Peyer's patch (tissue), 4 donors: ENCODE results near the gene ATP2B3. TPM values are rescaled to one million over a fixed set of nuclear protein-coding genes. Genes with fewer than 3 reads are reported as not detected.

ENCODE experiments used
- DNase-seq, 3 donors: peaks; one replicate each; pipeline ENCODE4 v3.0.0-alpha.2; 2017 to 2019
- H3K27ac ChIP-seq, 4 donors: fragments of 200-600 bp; sonication (generic); one replicate each; pipeline ENCODE4 v1.5.1; 2016 to 2019
- H3K27me3 ChIP-seq, 2 donors: fragments of 200-600 bp; sonication (generic); one replicate each; pipeline ENCODE4 v1.5.1; 2019
- H3K36me3 ChIP-seq, 3 donors: fragments of 200-600 bp; sonication (generic); one replicate each; pipeline ENCODE4 v1.5.1; 2016 to 2019
- H3K4me1 ChIP-seq, 4 donors: fragments of 200-600 bp; sonication (generic); one replicate each; pipeline ENCODE4 v1.5.1; 2016 to 2019
- H3K4me3 ChIP-seq, 4 donors: fragments of 200-600 bp; sonication (generic); 1 replicate in 3 of 4; 2 replicates in 1 of 4; pipeline ENCODE4 v1.5.1; 2016 to 2019; ENCODE audit warnings: mild to moderate bottlenecking in 1 of 4
- H3K9me3 ChIP-seq, 4 donors: fragments of 200-600 bp; sonication (generic); one replicate each; pipeline ENCODE4 v1.5.1; 2016 to 2019; ENCODE audit warnings: mild to moderate bottlenecking in 1 of 4
- POLR2A ChIP-seq, 2 donors: fragments of 450-650 bp; IDR thresholded peaks; one replicate each; pipeline ENCODE4 v1.5.1; 2017; ENCODE audit warnings: antibody characterized with exemption in 2 of 2, mild to moderate bottlenecking in 2 of 2, moderate library complexity in 2 of 2
- total RNA-seq, 4 donors: library from RNA; depleted of rRNA; stranded (reverse); fragments of >200 nt; gene quantifications; one replicate each; pipeline ENCODE4 v1.1.0, GENCODE V29; 2016
- TF ChIP-seq, protein P1 (sequence below), 6 experiments: fragments of 450-650 bp in 4 of 6; fragments of 200-600 bp in 2 of 6; sonication (generic) in 1 of 6; IDR thresholded peaks; one replicate each; pipeline ENCODE4 v1.5.1; 2017 to 2019; ENCODE audit warnings: antibody characterized with exemption in 6 of 6, mild to moderate bottlenecking in 3 of 6, moderate library complexity in 1 of 6

ATP2B3 gene
- total RNA-seq, 4 donors from 2014 or later = not detected

- Histone ChIP-seq H3K9me3 (no peaks in the 10 kb centered on the region), H3K4me3 (no peak overlapping the region), H3K27ac (no peak overlapping the region), H3K4me1 (no peaks in the 10 kb centered on the region), H3K27me3 (no peaks in the 10 kb centered on the region), H3K36me3 (no peaks in the 10 kb centered on the region)
- DNase-seq = no peak
- TF ChIP-seq POLR2A (IDR thresholded peaks at IDR 0.05) = no peak
- TF ChIP-seq, protein P1, sequence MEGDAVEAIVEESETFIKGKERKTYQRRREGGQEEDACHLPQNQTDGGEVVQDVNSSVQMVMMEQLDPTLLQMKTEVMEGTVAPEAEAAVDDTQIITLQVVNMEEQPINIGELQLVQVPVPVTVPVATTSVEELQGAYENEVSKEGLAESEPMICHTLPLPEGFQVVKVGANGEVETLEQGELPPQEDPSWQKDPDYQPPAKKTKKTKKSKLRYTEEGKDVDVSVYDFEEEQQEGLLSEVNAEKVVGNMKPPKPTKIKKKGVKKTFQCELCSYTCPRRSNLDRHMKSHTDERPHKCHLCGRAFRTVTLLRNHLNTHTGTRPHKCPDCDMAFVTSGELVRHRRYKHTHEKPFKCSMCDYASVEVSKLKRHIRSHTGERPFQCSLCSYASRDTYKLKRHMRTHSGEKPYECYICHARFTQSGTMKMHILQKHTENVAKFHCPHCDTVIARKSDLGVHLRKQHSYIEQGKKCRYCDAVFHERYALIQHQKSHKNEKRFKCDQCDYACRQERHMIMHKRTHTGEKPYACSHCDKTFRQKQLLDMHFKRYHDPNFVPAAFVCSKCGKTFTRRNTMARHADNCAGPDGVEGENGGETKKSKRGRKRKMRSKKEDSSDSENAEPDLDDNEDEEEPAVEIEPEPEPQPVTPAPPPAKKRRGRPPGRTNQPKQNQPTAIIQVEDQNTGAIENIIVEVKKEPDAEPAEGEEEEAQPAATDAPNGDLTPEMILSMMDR (IDR thresholded peaks at IDR 0.05) = no peak
Observed at GRCh38 chrX:153522259-153522658, 4.8 kb downstream of the ATP2B3 start.

DNA sequence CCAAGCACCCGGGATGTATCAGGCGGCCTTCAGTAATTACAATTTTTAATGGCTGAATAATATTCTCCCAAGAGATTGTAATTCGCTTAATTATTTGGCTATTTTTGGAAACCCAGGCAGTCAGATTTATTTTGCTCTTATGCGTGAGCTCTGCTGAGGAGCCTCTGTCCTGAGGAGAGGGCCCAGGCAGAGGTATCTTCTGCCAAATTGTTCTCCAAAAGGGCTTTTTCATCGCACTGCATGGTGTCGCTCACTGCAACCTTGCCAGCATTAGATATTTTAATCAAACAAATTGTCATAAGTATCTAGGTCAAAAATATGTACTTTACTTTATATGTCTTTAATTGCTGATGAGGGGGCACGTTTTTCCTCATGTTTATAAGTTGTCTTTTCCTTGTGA, 5.8 kb downstream of the ATP2B3 start:
- H3K27ac ChIP-seq = no peak overlapping the region
- H3K36me3 ChIP-seq = no peaks in the 10 kb centered on the region
- TF ChIP-seq, protein P1 (IDR thresholded peaks at IDR 0.05) = no peak
- no peak for TF ChIP-seq POLR2A (IDR thresholded peaks at IDR 0.05)
- no peak for DNase-seq
- no peak overlapping the region for H3K4me3 ChIP-seq
- H3K9me3 ChIP-seq = no peaks in the 10 kb centered on the region
- no peaks in the 10 kb centered on the region for H3K27me3 ChIP-seq
- no peaks in the 10 kb centered on the region for H3K4me1 ChIP-seq

DNA sequence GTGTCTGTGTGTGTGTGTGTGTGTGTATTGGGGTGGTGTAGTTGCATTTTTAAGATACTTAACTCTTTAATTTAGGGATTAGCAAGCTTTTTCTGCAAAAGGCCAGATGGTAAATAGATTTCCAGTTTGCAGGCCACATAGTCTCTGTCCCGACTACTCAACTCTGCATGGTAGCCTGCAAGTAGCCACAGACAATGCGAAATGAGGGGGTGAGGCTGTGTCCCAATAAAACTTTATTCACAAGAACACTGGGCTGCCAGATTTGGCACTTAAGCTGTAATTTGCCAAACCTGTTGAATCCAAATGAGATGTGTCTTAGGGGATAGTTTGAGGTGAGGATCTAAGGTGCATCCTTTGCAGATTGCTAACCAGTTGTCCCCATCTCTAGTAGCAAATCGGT, 6.8 kb downstream of the ATP2B3 start:
- TF ChIP-seq, protein P1 (IDR thresholded peaks at IDR 0.05) = no peak
- Histone ChIP-seq H3K4me1 (no peaks in the 10 kb centered on the region), H3K9me3 (no peaks in the 10 kb centered on the region), H3K27me3 (no peaks in the 10 kb centered on the region), H3K36me3 (no peaks in the 10 kb centered on the region), H3K4me3 (no peak overlapping the region), H3K27ac (no peak overlapping the region)
- DNase-seq = no peak

- DNase-seq = no peak
- H3K4me3 ChIP-seq = no peak overlapping the region
- no peaks in the 10 kb centered on the region for H3K9me3 ChIP-seq
- TF ChIP-seq, protein P1 (IDR thresholded peaks at IDR 0.05) = no peak
- TF ChIP-seq POLR2A (IDR thresholded peaks at IDR 0.05) = no peak
- no peak overlapping the region for H3K27ac ChIP-seq
- H3K27me3 ChIP-seq = no peaks in the 10 kb centered on the region
- no peaks in the 10 kb centered on the region for H3K4me1 ChIP-seq
- no peaks in the 10 kb centered on the region for H3K36me3 ChIP-seq
Observed at GRCh38 chrX:153525451-153525850, 8.0 kb downstream of the ATP2B3 start.

DNA sequence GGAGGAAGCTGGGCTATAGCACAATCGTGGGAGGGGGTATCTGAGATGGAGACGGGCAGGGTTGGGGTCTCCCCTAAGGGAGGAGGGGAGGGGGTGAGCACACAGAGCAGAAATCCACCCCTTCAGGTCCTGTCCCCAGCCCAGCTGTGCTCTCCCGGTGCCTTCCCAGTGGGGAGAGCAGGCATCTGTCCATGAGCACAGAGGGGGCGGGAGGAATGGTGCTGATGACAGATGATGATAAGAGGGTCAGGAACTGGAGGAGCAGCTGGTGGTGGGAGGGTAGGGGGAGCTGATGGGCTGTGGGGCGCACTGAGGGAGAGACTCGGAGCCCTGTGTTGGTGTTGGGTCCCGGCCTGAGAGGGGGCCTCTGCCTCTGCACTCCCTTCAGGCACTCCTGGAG, 8.6 kb downstream of the ATP2B3 start:
- no peak overlapping the region for H3K27ac ChIP-seq
- DNase-seq = no peak
- no peaks in the 10 kb centered on the region for H3K4me1 ChIP-seq
- H3K4me3 ChIP-seq = no peak overlapping the region
- no peaks in the 10 kb centered on the region for H3K36me3 ChIP-seq
- no peaks in the 10 kb centered on the region for H3K27me3 ChIP-seq
- no peaks in the 10 kb centered on the region for H3K9me3 ChIP-seq
- TF ChIP-seq, protein P1 (IDR thresholded peaks at IDR 0.05) = no peak
- no peak for TF ChIP-seq POLR2A (IDR thresholded peaks at IDR 0.05)

GRCh38 chrX:153526801-153527200, 9.4 kb downstream of the ATP2B3 start:
- H3K27ac ChIP-seq = no peak overlapping the region
- no peaks in the 10 kb centered on the region for H3K9me3 ChIP-seq
- DNase-seq = no peak
- no peaks in the 10 kb centered on the region for H3K4me1 ChIP-seq
- H3K27me3 ChIP-seq = no peaks in the 10 kb centered on the region
- no peak overlapping the region for H3K4me3 ChIP-seq
- no peak for TF ChIP-seq POLR2A (IDR thresholded peaks at IDR 0.05)
- TF ChIP-seq, protein P1 (IDR thresholded peaks at IDR 0.05) = no peak
- H3K36me3 ChIP-seq = no peaks in the 10 kb centered on the region
